ENCODE data around the gene FRMD1.
"Not testable (repeated sequence)": the region's sequence is repeated elsewhere in the genome, so short reads cannot be mapped to it uniquely, and the experiment has no call there.

The FRMD1 gene

DNA sequence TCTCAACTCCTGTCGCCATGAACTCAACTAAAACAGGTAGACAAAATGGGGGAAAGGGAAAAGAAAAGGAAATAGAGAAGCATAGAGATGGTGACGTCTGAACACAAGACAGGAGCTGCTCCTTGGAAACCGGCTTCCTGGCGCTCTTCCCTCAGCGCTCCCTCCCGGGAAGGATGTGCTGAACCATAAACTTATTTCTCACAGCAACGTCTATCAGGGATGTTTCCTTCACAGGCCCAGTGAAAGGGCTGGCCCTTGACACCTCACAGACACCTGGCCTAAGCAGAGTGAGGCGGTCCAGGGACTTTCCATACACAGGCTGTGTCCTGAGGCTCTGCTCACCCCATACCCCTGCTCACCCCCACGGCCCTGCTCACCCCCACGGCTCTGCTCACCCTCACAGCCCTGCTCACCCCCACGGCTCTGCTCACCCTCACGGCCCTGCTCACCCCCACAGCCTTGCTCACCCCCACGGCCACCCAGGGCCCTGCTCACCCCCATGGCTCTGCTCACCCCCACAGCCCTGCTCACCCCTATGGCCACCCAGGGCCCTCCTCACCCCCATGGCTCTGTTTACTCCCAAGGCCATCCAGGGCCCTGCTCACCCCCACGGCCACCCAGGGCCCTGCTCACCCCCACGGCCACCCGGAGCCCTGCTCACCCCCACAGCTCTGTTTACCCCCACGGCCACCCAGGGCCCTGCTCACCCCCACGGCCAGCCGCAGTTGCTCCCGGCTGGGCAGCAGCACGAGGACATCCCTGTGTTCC lies 653 bp downstream of the FRMD1 start:
- DNase-seq (ENCODE audit: low read depth), result no peak

DNA sequence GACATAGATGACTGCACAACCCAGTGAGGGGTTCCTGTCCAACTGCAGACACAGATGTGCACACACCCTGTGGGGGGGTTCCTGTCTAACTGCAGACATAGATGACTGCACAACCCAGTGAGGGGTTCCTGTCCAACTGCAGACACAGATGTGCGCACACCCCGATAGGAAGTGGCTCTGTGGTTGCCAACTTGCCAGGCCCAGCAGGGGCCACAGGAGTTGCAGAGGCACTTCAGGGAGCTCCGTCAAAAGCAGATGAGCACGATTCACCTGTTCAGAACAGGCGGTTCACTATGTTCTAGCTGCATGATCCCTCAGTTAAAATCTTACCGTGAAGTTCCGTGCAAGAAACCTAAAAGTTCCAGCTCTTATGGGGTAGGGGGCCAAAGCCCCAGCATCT lies 1.6 kb downstream of the FRMD1 start:
- not testable (repeated sequence) for DNase-seq (ENCODE audit: low read depth)

DNA sequence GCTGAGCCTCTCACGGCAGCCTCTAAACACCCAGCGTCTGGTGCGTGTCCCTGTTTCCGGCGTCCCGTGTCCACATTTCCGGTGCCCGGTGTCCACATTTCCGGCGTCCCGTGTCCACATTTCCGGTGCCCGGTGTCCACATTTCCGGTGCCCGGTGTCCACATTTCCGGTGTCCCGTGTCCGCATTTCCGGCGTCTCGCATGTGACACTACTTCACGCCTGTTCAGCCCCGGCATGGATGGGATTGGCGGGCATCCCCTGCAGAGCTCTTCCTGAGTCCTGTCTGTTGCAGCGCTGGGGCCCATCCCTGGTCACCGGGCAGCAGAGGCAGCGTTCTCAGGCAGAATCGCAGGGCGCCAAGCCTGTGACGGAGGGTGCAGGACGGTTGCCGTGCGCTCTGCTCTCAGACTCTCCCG lies 3.2 kb downstream of the FRMD1 start:
- no peak for DNase-seq (ENCODE audit: low read depth)

DNA sequence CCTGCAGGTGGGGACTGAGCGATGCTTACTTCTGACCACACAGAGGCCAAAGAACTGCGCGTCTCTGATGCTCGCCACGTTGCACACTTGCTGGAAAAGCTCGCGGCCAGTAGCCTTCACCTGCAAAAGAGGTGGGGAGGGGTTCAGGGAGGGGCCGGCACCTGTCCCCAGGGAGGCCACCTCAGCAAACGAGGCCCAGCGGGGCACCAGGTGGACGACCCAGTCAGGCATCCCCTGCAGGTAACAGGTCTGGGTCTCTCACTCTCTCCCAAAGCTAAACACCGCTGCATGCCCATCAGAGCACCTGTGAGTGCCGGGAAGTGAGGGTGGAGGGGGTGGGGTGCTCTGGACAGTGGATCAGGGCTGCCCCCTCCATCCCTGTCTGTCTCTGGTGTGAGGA lies 3.8 kb downstream of the FRMD1 start:
- no peak for DNase-seq (ENCODE audit: low read depth)

DNA sequence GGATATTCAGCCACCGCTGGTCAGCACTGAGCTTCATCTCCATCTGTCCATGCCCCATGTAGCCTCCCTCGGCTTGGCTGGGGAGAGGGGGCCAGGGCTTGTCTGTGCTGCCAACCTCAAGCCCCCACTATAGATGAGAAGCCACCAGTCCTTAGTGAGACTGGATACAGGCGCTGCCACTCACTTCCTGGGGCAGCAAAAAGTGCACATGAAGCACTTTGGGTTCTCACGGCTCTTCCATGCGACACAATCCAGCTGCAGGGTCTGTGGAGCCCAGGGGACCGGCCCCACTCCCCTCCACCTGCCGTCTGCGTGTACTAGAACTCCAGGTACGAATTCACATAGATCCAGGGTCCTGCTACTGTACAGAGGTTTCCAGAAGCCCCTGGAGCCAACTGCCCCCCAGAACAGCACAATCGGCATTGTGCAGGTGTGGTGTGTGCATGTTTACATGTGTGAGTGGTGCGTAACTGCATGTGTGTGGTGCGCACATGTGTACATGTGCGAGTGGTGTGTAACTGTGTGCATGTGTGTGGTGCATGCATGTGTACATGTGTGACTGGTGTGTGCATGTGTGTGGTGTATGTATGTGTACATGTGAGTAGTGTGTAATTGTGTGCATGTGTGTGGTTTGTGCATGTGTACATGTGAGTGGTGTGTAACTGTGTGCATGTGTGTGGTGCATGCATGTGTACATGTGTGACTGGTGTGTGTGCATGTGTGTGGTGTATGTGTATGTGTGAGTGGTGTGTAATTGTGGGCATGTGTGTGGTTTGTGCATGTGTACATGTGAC lies 4.9 kb downstream of the FRMD1 start:
- DNase-seq (ENCODE audit: low read depth), result no peak

DNA sequence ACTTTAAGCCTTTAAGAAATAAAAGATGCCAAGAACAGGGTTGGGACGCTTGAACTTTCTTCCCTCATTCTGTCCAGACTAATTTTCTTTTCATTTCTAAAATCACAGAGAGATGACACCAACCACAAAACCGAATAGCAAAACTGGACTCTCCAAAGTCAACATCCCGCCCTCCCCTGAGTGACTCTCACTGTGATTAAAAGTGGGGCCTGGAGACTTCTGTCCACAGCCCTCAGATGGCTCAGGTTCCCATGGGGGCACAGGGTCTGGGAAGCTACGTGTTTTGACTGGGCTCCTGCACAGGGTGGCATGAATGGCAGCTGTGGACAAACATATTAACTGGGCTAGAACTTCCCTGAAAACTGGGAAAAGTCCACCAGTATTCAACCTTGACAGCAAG lies 6.3 kb downstream of the FRMD1 start:
- no peak for DNase-seq (ENCODE audit: low read depth)

DNA sequence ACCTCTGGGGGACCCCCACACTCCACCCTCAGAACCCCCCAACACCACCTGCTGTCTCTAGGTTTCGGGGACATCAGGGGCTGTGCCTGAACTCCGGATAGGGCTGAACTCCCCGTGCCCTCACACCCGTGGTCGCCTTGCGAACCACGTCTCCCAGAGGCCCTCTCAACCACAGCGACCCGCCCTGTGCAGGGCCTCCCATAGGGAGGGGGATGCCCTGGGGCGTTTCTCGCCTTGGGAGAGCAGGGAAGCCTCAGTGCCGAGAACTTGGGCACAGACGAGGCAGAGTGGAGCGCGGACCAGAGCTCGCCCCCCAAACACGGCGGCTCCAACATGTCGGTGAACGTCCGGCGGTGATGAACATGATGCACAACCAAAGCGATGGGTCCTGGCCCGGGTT lies 6.8 kb downstream of the FRMD1 start:
- DNase-seq (ENCODE audit: low read depth), result no peak

DNA sequence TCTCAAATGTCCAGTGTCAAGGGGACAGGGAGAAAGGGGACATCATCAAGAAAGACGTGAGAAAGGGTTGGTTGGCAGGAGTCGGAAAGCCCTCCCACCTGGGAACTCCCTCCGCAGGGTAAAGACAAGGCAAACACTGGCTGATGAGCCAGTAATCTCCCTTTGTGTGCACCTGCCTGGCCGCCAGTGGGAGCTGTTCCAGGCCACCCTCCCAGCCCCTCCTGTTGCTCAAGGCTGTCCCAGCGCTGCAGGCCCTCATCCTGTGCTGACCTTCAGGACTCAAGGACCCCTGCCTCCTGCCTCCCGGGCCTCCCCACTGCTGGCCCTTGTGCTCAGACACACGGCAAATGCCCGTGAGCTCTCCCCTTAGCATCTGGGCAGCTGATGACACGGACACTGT lies 7.4 kb downstream of the FRMD1 start:
- DNase-seq (ENCODE audit: low read depth), result no peak

DNA sequence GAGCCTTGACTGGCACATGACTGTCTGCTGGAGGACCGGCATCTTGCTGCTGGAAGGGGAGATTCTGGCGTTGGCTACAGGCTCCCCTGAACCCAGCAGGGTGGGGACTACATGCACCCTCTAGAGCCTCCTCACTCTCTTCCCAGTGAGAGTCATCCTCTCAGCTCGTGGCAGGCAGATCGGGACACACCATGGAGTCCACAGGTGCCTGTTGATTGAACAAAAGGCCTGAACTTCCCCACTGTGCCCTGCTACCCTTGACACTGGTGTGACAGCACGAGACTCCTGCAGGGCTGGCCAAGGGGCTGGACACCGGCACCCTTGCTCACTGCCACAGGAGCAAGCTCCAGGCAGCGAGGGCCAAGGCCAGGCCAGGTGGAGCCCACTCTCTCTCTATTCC lies 8.2 kb downstream of the FRMD1 start:
- no peak for DNase-seq (ENCODE audit: low read depth)

DNA sequence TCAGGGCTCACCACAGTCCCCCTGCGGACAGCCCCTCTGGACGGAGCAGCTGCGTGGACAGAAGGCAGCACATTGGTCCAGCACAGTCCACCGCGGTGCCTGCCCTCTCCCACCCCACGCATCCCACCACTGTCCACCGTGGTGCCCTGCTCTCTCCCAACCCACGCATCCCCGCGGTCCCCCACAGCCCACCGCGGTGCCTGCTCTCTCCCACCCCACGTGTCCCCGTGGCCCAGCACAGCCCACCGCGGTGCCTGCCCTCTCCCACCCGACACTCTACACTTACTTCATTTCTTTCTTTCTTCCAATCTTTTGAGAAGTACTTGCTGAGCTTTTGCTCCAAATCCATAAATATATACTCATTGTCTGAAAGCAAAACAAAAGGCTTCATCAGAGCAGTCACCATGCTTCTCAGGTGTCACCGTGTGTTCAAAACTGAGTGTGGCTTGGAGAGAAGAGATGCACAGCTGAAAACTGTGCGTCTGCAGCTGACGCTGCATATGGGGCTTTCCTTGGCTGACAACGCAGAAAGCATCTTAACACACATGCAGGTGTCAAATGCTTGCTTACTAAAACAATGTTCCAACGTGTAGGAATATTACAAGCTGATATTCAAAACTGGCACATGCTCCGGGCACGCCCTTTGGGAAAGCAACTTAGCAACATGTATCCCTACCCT lies 11.8 kb downstream of the FRMD1 start:
- DNase-seq (ENCODE audit: low read depth), result no peak

DNA sequence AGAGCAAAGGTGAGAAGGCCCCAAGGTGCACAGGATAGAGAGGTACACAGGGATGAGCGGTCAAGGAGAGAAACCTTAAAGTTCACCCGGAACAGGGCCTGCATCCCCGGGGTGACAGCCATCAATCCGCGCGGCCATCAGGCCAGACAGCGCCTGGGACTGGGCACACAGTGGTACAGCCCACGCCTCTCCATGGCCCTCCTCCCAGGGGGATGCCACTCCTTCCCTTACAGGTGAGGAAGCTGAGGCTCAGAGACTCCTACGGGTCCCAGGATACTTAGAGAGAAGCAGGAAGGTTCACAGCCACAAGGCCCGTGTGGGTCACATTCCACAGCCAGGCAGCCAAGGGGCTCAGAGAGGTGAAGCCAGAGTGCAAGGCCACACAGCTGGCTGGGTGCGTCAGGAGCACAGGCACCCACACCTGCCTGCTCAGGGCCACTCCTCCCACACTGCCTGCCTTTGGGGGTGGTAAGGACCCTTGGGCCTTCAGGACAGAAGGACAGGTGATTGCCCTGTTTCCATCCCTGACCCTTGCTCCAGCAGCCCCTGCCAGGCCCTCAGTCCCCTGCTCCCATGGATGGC lies 14.7 kb downstream of the FRMD1 start:
- DNase-seq (ENCODE audit: low read depth), result no peak

DNA sequence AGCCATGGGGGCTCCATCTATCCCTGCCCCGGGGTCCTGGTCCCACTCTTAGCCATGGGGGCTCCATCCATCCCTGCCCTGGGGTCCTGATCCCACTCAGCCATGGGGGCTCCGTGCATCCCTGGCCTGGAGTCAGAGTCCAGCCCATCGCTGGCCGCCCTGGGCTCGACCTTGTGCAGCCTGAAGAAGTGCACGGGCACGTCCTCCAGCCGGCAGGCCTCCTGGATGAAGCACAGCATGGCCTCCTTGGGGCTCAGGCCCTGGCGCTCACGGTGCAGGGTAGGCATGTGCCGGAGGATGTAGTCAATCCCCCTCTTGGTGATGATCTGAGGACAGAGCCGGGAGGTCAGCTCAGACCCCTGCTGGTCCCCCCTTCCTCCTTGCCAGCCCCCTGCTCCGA lies 15.6 kb downstream of the FRMD1 start:
- no peak for DNase-seq (ENCODE audit: low read depth)

DNA sequence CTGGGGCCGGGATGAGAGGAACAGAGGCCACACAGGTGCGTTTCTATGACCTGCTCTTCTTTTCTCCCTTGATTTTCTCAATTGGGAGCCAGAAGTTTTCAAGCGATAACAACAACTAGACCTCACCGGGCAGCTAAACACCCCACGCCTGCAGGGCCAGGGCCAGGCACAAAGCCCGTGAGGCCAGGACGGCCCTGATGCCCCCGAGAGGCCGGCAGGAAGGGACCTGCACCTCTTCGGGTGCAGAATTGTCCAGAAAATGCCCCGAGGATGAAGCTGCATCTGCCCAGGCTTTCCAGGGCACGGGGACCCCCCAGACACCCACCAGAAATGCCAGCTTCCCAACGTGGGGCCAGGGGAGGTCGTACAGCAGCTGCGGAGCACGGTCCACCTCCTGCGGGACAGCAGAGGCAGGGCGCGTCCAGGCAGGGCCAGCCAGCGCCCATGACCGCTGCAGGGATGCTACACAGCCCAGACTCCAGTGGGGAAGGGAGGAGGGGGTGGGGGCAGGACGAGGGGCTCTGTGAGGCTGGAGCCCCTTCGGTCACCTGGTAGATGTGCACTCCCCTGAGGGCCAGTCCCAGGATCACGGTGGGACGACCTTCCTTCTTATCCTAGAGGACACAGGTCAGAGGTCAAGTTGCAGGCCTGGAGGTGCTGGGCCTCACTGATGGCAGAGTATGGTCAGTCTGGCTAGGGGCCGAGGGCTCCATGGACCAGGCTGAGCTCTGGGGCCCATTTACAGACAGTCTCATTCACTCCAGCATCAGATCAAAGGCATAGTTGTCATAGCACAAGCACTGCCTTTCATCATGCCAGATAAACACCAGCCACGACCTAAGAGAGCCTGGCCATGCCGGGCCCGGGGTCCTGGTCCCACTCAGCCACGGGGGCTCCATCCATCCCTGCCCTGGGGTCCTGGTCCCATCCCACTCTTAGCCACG lies 16.4 kb downstream of the FRMD1 start:
- no peak for DNase-seq (ENCODE audit: low read depth)

DNA sequence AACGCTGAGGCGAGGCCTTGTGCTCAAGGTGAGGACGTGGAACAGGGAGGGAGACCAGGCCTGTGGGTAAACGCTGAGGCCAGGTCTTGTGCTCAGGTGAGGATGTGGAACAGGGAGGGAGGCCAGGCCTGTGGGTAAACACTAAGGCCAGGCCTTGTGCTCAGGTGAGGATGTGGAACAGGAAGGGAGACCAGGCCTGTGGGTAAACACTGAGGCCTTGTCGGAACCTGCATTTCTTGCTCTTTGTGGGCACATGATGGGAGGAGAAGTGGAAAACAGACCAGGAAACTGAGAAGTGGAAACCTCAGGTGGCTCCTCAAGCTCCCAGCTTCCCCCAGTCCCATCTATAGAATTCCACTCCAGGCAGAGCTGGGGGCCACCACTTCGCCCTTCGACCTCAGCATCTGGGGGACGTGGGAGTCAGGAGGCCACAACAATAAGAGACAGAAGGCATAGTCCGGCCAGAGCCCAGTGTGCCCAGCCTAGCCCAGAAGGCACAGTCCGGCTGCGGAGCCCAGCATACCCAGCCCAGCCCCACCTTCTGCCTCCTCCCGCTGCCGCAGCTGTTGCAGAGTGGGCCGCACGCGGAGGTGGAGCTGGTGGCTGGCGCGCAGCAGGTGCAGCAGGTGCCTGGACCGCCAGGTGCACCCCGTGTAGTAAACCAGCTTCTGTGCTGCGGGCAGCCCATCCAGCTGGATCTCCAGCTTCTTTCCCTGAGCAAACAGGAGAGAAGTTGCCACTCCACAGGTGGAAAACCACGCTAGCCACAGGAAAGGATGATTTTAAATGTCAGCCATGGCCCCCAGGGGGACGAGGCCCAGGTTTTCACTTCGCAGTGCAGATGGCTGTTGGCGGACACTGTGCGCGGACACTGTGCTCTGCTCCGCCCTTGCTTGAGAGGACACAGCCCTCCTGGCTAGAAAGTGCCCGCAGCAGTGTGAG lies 17.5 kb downstream of the FRMD1 start:
- no peak for DNase-seq (ENCODE audit: low read depth)

DNA sequence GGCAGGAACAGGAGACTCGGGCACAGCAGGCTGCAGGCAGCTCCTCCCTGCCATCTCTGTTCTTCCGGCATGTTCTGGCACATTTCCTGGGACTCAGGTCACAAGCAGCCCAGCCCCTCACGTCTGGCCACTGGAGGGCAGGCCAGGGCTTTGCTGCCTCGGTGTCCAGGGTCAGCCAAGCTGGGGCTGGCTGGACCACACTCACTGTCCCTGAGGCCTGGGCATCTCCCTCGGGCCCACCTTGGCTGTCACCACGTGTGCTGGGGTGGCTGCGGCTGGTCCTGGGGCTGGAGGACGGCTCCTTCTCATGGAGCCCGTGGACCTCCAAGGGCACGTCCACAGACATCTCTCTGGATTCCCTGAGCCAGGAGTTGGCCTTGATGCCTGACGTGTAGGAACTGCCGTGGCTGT lies 18.5 kb downstream of the FRMD1 start:
- DNase-seq (ENCODE audit: low read depth), result no peak

DNA sequence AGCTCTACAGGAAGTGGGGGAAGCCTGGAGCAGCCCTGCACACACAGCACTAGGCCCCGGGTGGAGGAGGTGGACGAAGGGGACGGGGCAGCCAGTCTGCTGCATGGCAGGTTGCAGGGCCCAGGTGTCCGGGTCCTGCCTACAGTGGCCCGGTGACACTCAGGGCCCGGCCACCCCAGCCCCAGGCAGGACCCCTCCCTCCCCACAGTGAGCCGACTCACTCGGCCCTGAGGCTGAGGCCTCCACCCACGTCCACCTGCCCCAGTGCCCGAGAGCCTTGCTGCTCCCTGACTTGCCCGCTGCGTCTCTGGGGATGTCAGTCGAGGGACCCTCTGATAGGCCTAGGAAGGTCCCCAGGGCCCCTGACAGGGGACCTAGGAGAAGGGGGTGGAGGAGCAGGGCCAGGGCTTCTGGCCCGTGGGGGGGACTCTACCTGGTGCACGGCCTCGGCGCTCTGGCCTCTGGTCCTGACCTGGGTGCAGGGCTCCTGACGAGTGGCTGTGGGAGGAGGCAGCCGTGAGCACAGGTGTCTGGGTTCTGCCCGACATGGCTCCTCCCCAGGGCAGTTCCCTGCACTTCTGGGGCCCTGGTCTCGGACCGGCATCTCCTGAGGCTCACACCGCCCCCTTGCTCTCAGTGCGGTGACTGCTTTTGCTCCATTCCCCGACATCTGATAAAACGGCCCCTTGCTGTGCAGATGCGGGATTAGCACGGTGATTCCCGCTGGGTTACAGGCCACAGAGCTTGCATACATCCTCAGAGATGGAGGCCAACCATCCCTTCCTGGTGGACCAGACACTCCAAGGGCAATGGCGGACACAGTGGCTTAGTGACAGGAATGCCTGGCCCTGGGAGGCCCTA lies 20.1 kb downstream of the FRMD1 start:
- no peak for DNase-seq (ENCODE audit: low read depth)

DNA sequence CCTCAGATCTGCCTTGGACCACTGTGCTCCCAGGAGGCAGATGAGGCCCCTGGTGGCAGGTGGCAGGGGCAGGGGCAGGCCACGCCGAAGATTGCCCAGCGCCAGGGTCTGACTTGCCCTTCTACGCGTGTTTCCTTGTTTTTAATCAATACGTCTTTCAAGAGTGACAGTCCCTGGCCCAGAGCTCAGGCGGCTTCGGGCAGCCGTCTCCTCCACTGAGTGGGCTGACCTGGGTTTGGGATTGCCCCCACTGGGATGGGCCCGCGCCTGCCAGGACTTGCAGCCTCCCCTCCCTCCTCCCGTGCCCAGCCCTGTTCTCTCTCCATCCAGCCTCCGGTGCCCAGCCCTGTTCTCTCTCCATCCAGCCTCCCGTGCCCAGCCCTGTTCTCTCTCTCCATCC lies 21.2 kb downstream of the FRMD1 start:
- no peak for DNase-seq (ENCODE audit: low read depth)

DNA sequence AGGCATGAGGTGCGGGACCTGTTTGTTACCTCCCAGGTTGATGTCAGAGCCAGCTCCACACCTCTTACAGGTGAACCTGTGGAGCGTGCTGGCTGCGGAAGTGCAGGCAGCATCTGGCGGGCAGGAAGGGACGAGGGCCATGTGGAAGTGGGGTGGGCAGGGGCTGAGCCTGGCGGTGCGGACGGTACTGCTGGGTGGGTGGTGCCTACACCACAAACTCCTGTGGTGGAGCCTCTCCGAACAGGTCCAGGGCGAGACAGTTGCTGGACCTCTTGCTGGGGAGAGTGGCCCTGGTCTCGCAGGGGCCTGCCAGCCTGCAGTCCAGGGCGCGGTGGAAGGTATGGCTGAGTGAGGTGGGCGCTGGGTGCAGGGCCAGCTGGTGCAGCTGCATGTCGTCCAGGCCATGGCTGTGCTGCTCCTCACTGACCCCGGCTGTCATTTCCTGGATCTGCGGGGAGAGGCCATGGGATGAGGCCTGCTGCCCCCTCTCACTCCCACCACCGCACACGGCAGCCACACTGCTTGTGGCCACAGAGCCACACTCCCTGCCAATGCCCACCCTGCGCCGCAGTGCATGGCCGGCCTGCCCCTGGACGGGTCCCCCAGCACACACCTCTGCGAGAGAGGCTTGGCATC lies 22.0 kb downstream of the FRMD1 start:
- no peak for DNase-seq (ENCODE audit: low read depth)
